H1 (cell line): Measurements from ENCODE around the gene BRSK2. TPM values are rescaled to one million over a fixed set of nuclear protein-coding genes. Genes with fewer than 3 reads are reported as not detected.

Experiments used
- TBP ChIP-seq: IDR thresholded peaks from 2 replicates; pipeline ENCODE4 v1.6.1; 2011; ENCODE audit warnings: low read depth, low read length, improper control_type of control experiment
- YY1 ChIP-seq: IDR thresholded peaks from 2 replicates; pipeline ENCODE4 v1.6.1; 2011; ENCODE audit warnings: low read depth, mild to moderate bottlenecking, low read length
- polyA plus RNA-seq, 7 experiments: library from polyadenylated mRNA; depleted of rRNA in 3 of 7; stranded (reverse) in 5 of 7; unstranded in 2 of 7; fragments of >200 nt in 5 of 7; fragments of 200-250 nt in 2 of 7; gene quantifications; 1 replicate in 5 of 7; 2 replicates in 1 of 7; 4 replicates in 1 of 7; pipeline versions ENCODE4 v1.2.1 to v1.2.3, GENCODE V29; 2011 to 2013; ENCODE audit warnings: missing spikeins in 2 of 7, mixed read lengths in 2 of 7
- total RNA-seq: library from RNA; stranded (reverse); fragmentation: NEBNext Ultra II Directional; extraction: Animal tissue kit (Norgen Biotek cat#: 25700); gene quantifications from 2 replicates; pipeline ENCODE4 v1.2.1, GENCODE V29; 2021

The BRSK2 gene
- total and polyA plus RNA-seq, 2 of the 8 experiments (the other 6 are each of a cell fraction or from before 2014, with no cell fraction given), result 17.3 to 27.1 TPM

GRCh38 chr11:1463056-1463455 lies 73.3 kb downstream of the BRSK2 start (continued):
- TF ChIP-seq YY1 (no peak), TBP (no peak)
- TF ChIP-seq, all 59 proteins: peak for 0
